ENCODE results near the gene PDRG1. TPM values are rescaled to one million over a fixed set of nuclear protein-coding genes. Genes with fewer than 3 reads are reported as not detected.
"Not testable (repeated sequence)": the region's sequence is repeated elsewhere in the genome, so short reads cannot be mapped to it uniquely, and the experiment has no call there.

The PDRG1 gene
- total RNA-seq, 3 donors from 2014 or later: 25.5 to 26.5 (median 26.0) TPM

- Mint-ChIP-seq H3K4me3 (peak overlapping the region; percentile 98), H3K4me1 (ENCODE audit: low read depth) (peaks cover 30% of the 10 kb centered on the region), H3K9me3 (no peaks in the 10 kb centered on the region), H3K27me3 (ENCODE audit: low read depth) (no peaks in the 10 kb centered on the region), H3K36me3 (ENCODE audit: insufficient read depth) (peaks cover 31% of the 10 kb centered on the region)
- ATAC-seq (no peak), DNase-seq (no peak)
Measured at GRCh38 chr20:31949877-31950646, 1.8 kb downstream of the PDRG1 start.

GRCh38 chr20:31948008-31948407 lies 3.8 kb downstream of the PDRG1 start:
- Mint-ChIP-seq H3K36me3 (ENCODE audit: insufficient read depth) (peaks cover 37% of the 10 kb centered on the region), H3K9me3 (no peaks in the 10 kb centered on the region), H3K4me3 (no peak overlapping the region), H3K4me1 (ENCODE audit: low read depth) (peaks cover 30% of the 10 kb centered on the region), H3K27me3 (ENCODE audit: low read depth) (no peaks in the 10 kb centered on the region)
- no peak for ATAC-seq
- DNase-seq: no peak

GRCh38 chr20:31945785-31946184 lies 6.1 kb downstream of the PDRG1 start:
- H3K4me1 Mint-ChIP-seq (ENCODE audit: low read depth): peaks cover 19% of the 10 kb centered on the region
- no peaks in the 10 kb centered on the region for H3K9me3 Mint-ChIP-seq
- DNase-seq (no peak), ATAC-seq (no peak)
- H3K27me3 Mint-ChIP-seq (ENCODE audit: low read depth): no peaks in the 10 kb centered on the region
- no peak overlapping the region for H3K4me3 Mint-ChIP-seq
- peaks cover 39% of the 10 kb centered on the region for H3K36me3 Mint-ChIP-seq (ENCODE audit: insufficient read depth)

GRCh38 chr20:31945319-31945718 lies 6.5 kb downstream of the PDRG1 start:
- Mint-ChIP-seq H3K4me1 (ENCODE audit: low read depth) (peaks cover 15% of the 10 kb centered on the region), H3K36me3 (ENCODE audit: insufficient read depth) (peaks cover 39% of the 10 kb centered on the region), H3K9me3 (no peaks in the 10 kb centered on the region), H3K4me3 (no peak overlapping the region), H3K27me3 (ENCODE audit: low read depth) (no peaks in the 10 kb centered on the region)
- ATAC-seq (no peak), DNase-seq (no peak)

DNA sequence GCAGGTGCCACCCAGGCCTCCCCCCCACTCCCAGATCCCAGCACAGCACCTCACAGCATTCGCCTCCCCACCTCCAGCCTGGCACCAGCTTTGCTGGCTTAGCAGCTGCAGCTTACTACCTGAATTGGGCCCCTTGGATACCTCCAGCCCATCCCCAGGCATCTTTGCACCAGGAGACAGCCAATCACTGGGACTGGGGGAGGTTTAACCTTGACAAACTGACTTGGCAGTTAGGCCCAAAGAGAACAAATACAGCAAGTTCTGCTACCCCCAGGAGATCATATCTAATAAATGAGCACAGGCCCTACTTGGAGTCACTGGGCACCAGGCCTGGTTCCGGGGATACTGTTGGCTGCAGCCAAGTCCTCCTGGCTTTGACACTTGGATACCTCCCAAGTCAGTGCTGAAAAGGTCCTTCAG lies 8.8 kb downstream of the PDRG1 start:
- H3K9me3 Mint-ChIP-seq: no peaks in the 10 kb centered on the region
- no peaks in the 10 kb centered on the region for H3K4me1 Mint-ChIP-seq (ENCODE audit: low read depth)
- no peaks in the 10 kb centered on the region for H3K27me3 Mint-ChIP-seq (ENCODE audit: low read depth)
- no peak for ATAC-seq
- H3K36me3 Mint-ChIP-seq (ENCODE audit: insufficient read depth): peaks cover 24% of the 10 kb centered on the region
- no peak overlapping the region for H3K4me3 Mint-ChIP-seq
- DNase-seq: no peak

DNA sequence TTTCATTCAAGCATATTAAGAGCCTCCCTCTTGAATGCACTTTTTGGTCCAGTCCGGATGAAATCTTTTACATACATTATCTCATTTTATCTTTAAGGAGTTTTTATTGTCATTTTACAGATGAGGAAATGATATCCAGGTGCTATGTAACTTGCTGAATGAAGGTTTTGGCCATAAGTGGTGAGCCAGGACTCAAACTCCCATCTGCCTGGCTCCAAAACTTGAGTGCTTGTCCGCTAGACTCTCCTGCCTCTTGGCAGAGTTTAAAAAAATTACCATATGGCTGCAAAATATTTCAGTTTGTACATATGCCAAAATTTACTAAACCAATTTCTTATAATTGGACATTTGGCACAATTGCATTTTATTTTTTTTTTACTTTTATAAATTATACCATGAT lies 12.2 kb downstream of the PDRG1 start:
- no peak for ATAC-seq
- H3K36me3 Mint-ChIP-seq (ENCODE audit: insufficient read depth): peaks cover 9% of the 10 kb centered on the region
- no peak for DNase-seq
- no peaks in the 10 kb centered on the region for H3K9me3 Mint-ChIP-seq
- no peaks in the 10 kb centered on the region for H3K27me3 Mint-ChIP-seq (ENCODE audit: low read depth)
- H3K4me3 Mint-ChIP-seq: no peak overlapping the region
- no peaks in the 10 kb centered on the region for H3K4me1 Mint-ChIP-seq (ENCODE audit: low read depth)

GRCh38 chr20:31937820-31938219 lies 14.0 kb downstream of the PDRG1 start:
- H3K9me3 Mint-ChIP-seq: no peaks in the 10 kb centered on the region
- no peak for DNase-seq
- H3K4me1 Mint-ChIP-seq (ENCODE audit: low read depth): no peaks in the 10 kb centered on the region
- no peak overlapping the region for H3K4me3 Mint-ChIP-seq
- no peak for ATAC-seq
- no peaks in the 10 kb centered on the region for H3K27me3 Mint-ChIP-seq (ENCODE audit: low read depth)
- H3K36me3 Mint-ChIP-seq (ENCODE audit: insufficient read depth): peaks cover 5% of the 10 kb centered on the region

GRCh38 chr20:31936420-31936819 lies 15.4 kb downstream of the PDRG1 start:
- no peak overlapping the region for H3K4me3 Mint-ChIP-seq
- no peaks in the 10 kb centered on the region for H3K4me1 Mint-ChIP-seq (ENCODE audit: low read depth)
- H3K36me3 Mint-ChIP-seq (ENCODE audit: insufficient read depth): no peaks in the 10 kb centered on the region
- H3K9me3 Mint-ChIP-seq: no peaks in the 10 kb centered on the region
- DNase-seq (no peak), ATAC-seq (no peak)
- no peaks in the 10 kb centered on the region for H3K27me3 Mint-ChIP-seq (ENCODE audit: low read depth)

DNA sequence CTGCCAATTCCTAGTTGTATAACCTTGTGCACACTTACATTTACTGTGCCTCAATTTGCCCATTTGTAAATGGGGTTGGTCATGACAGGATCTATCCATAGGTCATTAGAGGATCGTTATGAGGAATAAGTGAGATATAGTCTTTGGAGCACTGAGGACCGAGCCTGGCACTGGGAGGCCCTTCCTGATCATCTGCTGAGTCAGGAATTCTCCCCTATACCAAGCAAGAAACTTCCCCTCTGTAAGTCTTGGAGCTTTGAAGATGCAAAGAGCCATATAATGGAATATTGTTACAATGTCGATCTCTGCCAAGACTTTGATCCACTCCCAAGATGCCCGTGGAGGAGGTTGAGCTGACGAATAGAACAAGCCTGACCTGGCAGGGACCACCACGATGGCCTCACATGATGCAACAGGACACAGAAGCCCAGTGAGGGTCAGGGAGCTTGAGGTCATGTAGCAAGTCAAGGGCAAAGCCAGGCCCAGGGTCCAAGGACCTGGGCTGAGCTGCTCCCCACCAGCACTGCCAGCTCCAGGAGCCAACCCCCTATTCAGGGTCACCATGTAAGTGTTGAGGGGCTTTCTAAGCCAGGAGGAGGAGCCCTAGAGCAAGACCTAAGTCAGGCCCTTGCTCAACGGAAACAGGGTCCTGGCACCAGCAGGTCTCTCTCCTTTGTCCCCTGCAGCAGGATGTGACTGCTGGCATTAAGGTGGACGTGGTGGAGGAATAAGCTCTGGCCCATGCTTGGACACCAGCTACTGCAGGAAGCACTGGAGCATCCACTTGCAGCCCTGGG lies 16.7 kb downstream of the PDRG1 start:
- no peaks in the 10 kb centered on the region for H3K4me1 Mint-ChIP-seq (ENCODE audit: low read depth)
- peaks cover 4% of the 10 kb centered on the region for H3K27me3 Mint-ChIP-seq (ENCODE audit: low read depth)
- H3K4me3 Mint-ChIP-seq: no peak overlapping the region
- H3K9me3 Mint-ChIP-seq: no peaks in the 10 kb centered on the region
- no peak for ATAC-seq
- DNase-seq: no peak
- no peaks in the 10 kb centered on the region for H3K36me3 Mint-ChIP-seq (ENCODE audit: insufficient read depth)

GRCh38 chr20:31934491-31934890 lies 17.4 kb downstream of the PDRG1 start:
- DNase-seq (no peak), ATAC-seq (no peak)
- Mint-ChIP-seq H3K27me3 (ENCODE audit: low read depth) (peaks cover 4% of the 10 kb centered on the region), H3K4me3 (no peak overlapping the region), H3K4me1 (ENCODE audit: low read depth) (no peaks in the 10 kb centered on the region), H3K36me3 (ENCODE audit: insufficient read depth) (no peaks in the 10 kb centered on the region), H3K9me3 (no peaks in the 10 kb centered on the region)

- H3K4me1 Mint-ChIP-seq (ENCODE audit: low read depth): no peaks in the 10 kb centered on the region
- DNase-seq (no peak), ATAC-seq (no peak)
- H3K36me3 Mint-ChIP-seq (ENCODE audit: insufficient read depth): no peaks in the 10 kb centered on the region
- H3K27me3 Mint-ChIP-seq (ENCODE audit: low read depth): peaks cover 4% of the 10 kb centered on the region
- no peaks in the 10 kb centered on the region for H3K9me3 Mint-ChIP-seq
- H3K4me3 Mint-ChIP-seq: no peak overlapping the region
Measured at GRCh38 chr20:31933698-31934097, 18.1 kb downstream of the PDRG1 start.

GRCh38 chr20:31930779-31931178 lies 21.1 kb downstream of the PDRG1 start:
- DNase-seq: no peak
- H3K4me1 Mint-ChIP-seq (ENCODE audit: low read depth): no peaks in the 10 kb centered on the region
- no peaks in the 10 kb centered on the region for H3K9me3 Mint-ChIP-seq
- H3K36me3 Mint-ChIP-seq (ENCODE audit: insufficient read depth): no peaks in the 10 kb centered on the region
- peaks cover 4% of the 10 kb centered on the region for H3K27me3 Mint-ChIP-seq (ENCODE audit: low read depth)
- H3K4me3 Mint-ChIP-seq: no peak overlapping the region
- no peak for ATAC-seq

GRCh38 chr20:31929631-31930030 lies 22.2 kb downstream of the PDRG1 start:
- not testable (repeated sequence) for H3K9me3 Mint-ChIP-seq; DNase-seq; H3K36me3 Mint-ChIP-seq (ENCODE audit: insufficient read depth); H3K27me3 Mint-ChIP-seq (ENCODE audit: low read depth); H3K4me1 Mint-ChIP-seq (ENCODE audit: low read depth); H3K4me3 Mint-ChIP-seq; ATAC-seq

DNA sequence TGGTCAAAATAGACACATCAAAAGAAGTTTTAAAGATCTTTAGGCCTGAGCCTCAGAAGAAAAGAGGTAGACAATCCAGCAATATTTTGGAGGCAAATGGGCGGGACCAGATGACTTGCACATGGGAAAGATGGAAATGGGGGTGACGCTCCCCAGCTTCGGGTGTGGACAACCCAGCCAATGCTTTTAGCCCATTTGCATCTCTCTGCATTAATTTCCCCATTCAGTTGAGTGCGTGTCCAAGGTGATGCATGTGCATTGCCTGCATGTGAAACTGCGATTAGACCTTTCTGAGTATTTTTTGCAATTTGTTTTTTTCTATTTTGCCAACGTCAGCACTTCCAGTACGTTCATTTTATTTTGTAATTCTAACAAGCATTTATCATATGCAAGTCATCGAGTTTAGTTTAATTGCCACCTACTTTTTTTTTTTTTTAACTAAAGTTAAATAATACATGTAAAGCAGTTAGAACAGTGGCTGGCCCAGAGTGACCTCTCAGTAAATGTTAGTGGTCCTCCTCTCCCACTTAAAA lies 24.2 kb downstream of the PDRG1 start:
- no peak overlapping the region for H3K4me3 Mint-ChIP-seq
- ATAC-seq: no peak
- peaks cover 13% of the 10 kb centered on the region for H3K27me3 Mint-ChIP-seq (ENCODE audit: low read depth)
- H3K36me3 Mint-ChIP-seq (ENCODE audit: insufficient read depth): no peaks in the 10 kb centered on the region
- no peaks in the 10 kb centered on the region for H3K9me3 Mint-ChIP-seq
- no peaks in the 10 kb centered on the region for H3K4me1 Mint-ChIP-seq (ENCODE audit: low read depth)
- no peak for DNase-seq

DNA sequence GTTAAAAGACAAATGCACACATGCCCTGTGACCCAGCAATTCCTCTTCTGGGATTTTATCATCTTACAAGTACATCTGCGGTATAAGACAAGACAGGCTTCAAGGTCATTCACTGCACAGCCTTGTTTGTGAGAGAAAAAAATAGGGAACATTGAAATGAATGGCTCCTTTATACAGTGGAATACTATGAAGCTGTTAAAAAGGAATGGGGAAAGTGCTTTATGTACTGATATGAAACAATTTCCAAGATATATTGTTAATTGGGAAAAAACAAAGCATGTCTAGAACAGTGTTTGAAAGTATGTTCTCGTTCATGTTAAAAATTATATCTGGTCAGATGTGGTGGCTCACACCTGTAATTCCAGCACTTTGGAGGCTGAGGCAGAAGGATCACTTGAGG lies 25.4 kb downstream of the PDRG1 start:
- no peak overlapping the region for H3K4me3 Mint-ChIP-seq
- no peaks in the 10 kb centered on the region for H3K9me3 Mint-ChIP-seq
- peaks cover 19% of the 10 kb centered on the region for H3K27me3 Mint-ChIP-seq (ENCODE audit: low read depth)

More for the DNA sequence above, 25.4 kb downstream of the PDRG1 start:
- no peaks in the 10 kb centered on the region for H3K36me3 Mint-ChIP-seq (ENCODE audit: insufficient read depth)
- no peak for ATAC-seq
- no peaks in the 10 kb centered on the region for H3K4me1 Mint-ChIP-seq (ENCODE audit: low read depth)
- no peak for DNase-seq

Measured in activated T-cell treated with anti-CD3 and anti-CD28 coated beads, Interleukin-2, amount 50 U/mL, for 4 hours (primary cell).